SK-N-SH (cell line): ENCODE measurements around the gene OST4. TPM values are rescaled to one million over a fixed set of nuclear protein-coding genes. Genes with fewer than 3 reads are reported as not detected.

Experiments used
- CTCF ChIA-PET: fragments of 300-600, 350-600 bp; formaldehyde crosslinking; extraction: SDS; loops from one replicate; lab custom pipeline; 2021; lab: Yijun Ruan, JAX
- POLR2A ChIA-PET: fragments of 350-600 bp; sonication (Branson Sonifier 250); formaldehyde crosslinking; extraction: SDS; loops from one replicate; lab custom pipeline; 2020; ENCODE audit warnings: antibody characterized with exemption, inconsistent platforms; lab: Yijun Ruan, JAX
- DNase-seq: peaks from one replicate; pipeline ENCODE4 v3.0.0; 2012
- H2AFZ ChIP-seq: fragments of 200-600 bp; sonication (generic); 2 replicates; pipeline ENCODE4 v1.8.1; 2016; ENCODE audit warnings: antibody characterized with exemption, mild to moderate bottlenecking, low read depth
- H3F3A ChIP-seq: fragments of 200-600 bp; sonication (generic); replicated peaks from 2 replicates; pipeline ENCODE3; 2016; ENCODE audit warnings: antibody characterized with exemption, mild to moderate bottlenecking; ENCODE audit not compliant: insufficient read depth
- H3K27ac ChIP-seq, 2 experiments: fragments of 200-500 bp in 1 of 2; fragments of 200-600 bp in 1 of 2; sonication (Bioruptor generic) in 1 of 2; sonication (generic), shearing (Covaris generic) in 1 of 2; 2 replicates each; pipeline versions ENCODE4 v1.5.1 to v1.6.1; 2014 to 2016; ENCODE audit warnings: low read depth in 2 of 2, inconsistent platforms in 1 of 2, low read length in 1 of 2, mild to moderate bottlenecking in 1 of 2, mixed read lengths in 1 of 2
- H3K27me3 ChIP-seq: fragments of 200-600 bp; sonication (generic), shearing (Covaris generic); 2 replicates; pipeline ENCODE4 v1.6.1; 2016; ENCODE audit warnings: mixed run types; ENCODE audit not compliant: insufficient read depth
- H3K36me3 ChIP-seq, 2 experiments: fragments of 200-500 bp in 1 of 2; fragments of 200-600 bp in 1 of 2; sonication (Bioruptor generic) in 1 of 2; sonication (generic) in 1 of 2; replicated peaks in 1 of 2; 2 replicates each; pipeline versions ENCODE3 to v1.5.1; 2014 to 2016; ENCODE audit warnings: low read length in 1 of 2, mild to moderate bottlenecking in 1 of 2; ENCODE audit not compliant: insufficient read depth in 2 of 2, control insufficient read depth in 1 of 2
- H3K4me1 ChIP-seq, 2 experiments: fragments of 200-500 bp in 1 of 2; fragments of 200-600 bp in 1 of 2; sonication (Bioruptor generic) in 1 of 2; sonication (generic), shearing (Covaris generic) in 1 of 2; 2 replicates each; pipeline versions ENCODE4 v1.5.1 to v1.6.1; 2014 to 2016; ENCODE audit warnings: low read depth in 1 of 2, low read length in 1 of 2, mixed run types in 1 of 2; ENCODE audit not compliant: insufficient read depth in 2 of 2, control insufficient read depth in 1 of 2
- H3K4me2 ChIP-seq: fragments of 200-600 bp; sonication (generic), shearing (Covaris generic); 2 replicates; pipeline ENCODE4 v1.6.1; 2017; ENCODE audit warnings: mixed run types
- H3K4me3 ChIP-seq, 2 experiments: fragments of 200-500 bp in 1 of 2; fragments of 200-600 bp in 1 of 2; sonication (Bioruptor generic) in 1 of 2; sonication (generic), shearing (Covaris generic) in 1 of 2; 2 replicates each; pipeline versions ENCODE4 v1.5.1 to v1.8.1; 2014 to 2016; ENCODE audit warnings: low read depth in 2 of 2, inconsistent platforms in 1 of 2, low read length in 1 of 2, mild to moderate bottlenecking in 1 of 2, mixed read lengths in 1 of 2, moderate library complexity in 1 of 2
- H3K79me2 ChIP-seq: fragments of 200-600 bp; sonication (generic); 2 replicates; pipeline ENCODE4 v1.8.1; 2017; ENCODE audit warnings: mild to moderate bottlenecking; ENCODE audit not compliant: insufficient read depth
- H3K9ac ChIP-seq: fragments of 200-600 bp; sonication (generic); 2 replicates; pipeline ENCODE4 v1.6.1; 2017; ENCODE audit warnings: mixed run types
- H3K9me2 ChIP-seq: fragments of 200-600 bp; sonication (generic); 2 replicates; pipeline ENCODE4 v1.6.1; 2017; ENCODE audit warnings: mixed run types
- H3K9me3 ChIP-seq: fragments of 200-600 bp; sonication (generic); 2 replicates; pipeline ENCODE4 v1.6.1; 2017; ENCODE audit warnings: mixed run types, mild to moderate bottlenecking, moderate library complexity
- H4K20me1 ChIP-seq: fragments of 200-600 bp; sonication (generic); 2 replicates; pipeline ENCODE4 v1.6.1; 2017; ENCODE audit warnings: mild to moderate bottlenecking, mixed run types; ENCODE audit not compliant: insufficient read depth
- CHD2 ChIP-seq: fragments of 150-350 bp; IDR thresholded peaks from 2 replicates; pipeline ENCODE4 v1.6.1; 2018; ENCODE audit warnings: low read length; ENCODE audit not compliant: partially characterized antibody
- EP300 ChIP-seq, 2 experiments: IDR thresholded peaks; 2 replicates each; pipeline versions ENCODE4 v1.4.0 to v1.6.1; 2012; ENCODE audit warnings: borderline replicate concordance in 1 of 2, low read depth in 1 of 2, low read length in 1 of 2
- FOSL2 ChIP-seq: IDR thresholded peaks from 2 replicates; pipeline ENCODE4 v1.4.0; 2012; ENCODE audit warnings: low read depth, mild to moderate bottlenecking, moderate library complexity, borderline replicate concordance
- FOXJ3 ChIP-seq: sonication (generic); formaldehyde crosslinking; IDR thresholded peaks from 2 replicates; pipeline ENCODE4 v1.5.1; 2020; ENCODE audit warnings: mild to moderate bottlenecking, missing genetic modification reagents
- GATA2 ChIP-seq: sonication (generic); formaldehyde crosslinking; IDR thresholded peaks from 2 replicates; pipeline ENCODE4 v1.5.0; 2020; ENCODE audit warnings: mild to moderate bottlenecking, missing genetic modification reagents
- IRF3 ChIP-seq: fragments of 150-350 bp; IDR thresholded peaks from 2 replicates; pipeline ENCODE4 v1.6.1; 2016; ENCODE audit warnings: mild to moderate bottlenecking, low read depth, low read length
- MAX ChIP-seq: IDR thresholded peaks from 2 replicates; pipeline ENCODE4 v1.4.0; 2012; ENCODE audit warnings: low read depth
- MEF2A ChIP-seq: IDR thresholded peaks from 2 replicates; pipeline ENCODE4 v1.4.0; 2012; ENCODE audit warnings: low read depth, borderline replicate concordance
- MXI1 ChIP-seq: IDR thresholded peaks from 2 replicates; pipeline ENCODE4 v1.6.1; 2012; ENCODE audit warnings: mild to moderate bottlenecking, low read depth, low read length, improper control_type of control experiment
- NFIC ChIP-seq: IDR thresholded peaks from 2 replicates; pipeline ENCODE4 v1.4.0; 2012; ENCODE audit warnings: borderline replicate concordance
- REST ChIP-seq: IDR thresholded peaks from 2 replicates; pipeline ENCODE4 v1.6.1; 2012; ENCODE audit warnings: mild to moderate bottlenecking, low read depth, low read length, moderate library complexity
- TAF1 ChIP-seq: IDR thresholded peaks from 2 replicates; pipeline ENCODE4 v1.6.1; 2012; ENCODE audit warnings: low read depth, mild to moderate bottlenecking, low read length, moderate library complexity, borderline replicate concordance
- TEAD4 ChIP-seq: IDR thresholded peaks from 2 replicates; pipeline ENCODE4 v1.4.0; 2012; ENCODE audit warnings: mild to moderate bottlenecking, borderline replicate concordance; ENCODE audit not compliant: insufficient read depth
- USF1 ChIP-seq: IDR thresholded peaks from 2 replicates; pipeline ENCODE4 v1.4.0; 2012; ENCODE audit warnings: low read depth, borderline replicate concordance
- YY1 ChIP-seq: IDR thresholded peaks from 2 replicates; pipeline ENCODE4 v1.4.0; 2012; ENCODE audit warnings: low read depth, mild to moderate bottlenecking
- WGBS: methylation state at CpG from one replicate; pipeline ENCODE4 v1.1.6; 2017; ENCODE audit warnings: low lambda C conversion rate; 5-methylcytosine and 5-hydroxymethylcytosine counted together
- polyA plus RNA-seq, 3 experiments: library from polyadenylated mRNA; depleted of rRNA; stranded (reverse); fragments of >200 nt; gene quantifications; 2 replicates each; pipeline ENCODE4 v1.2.3, GENCODE V29; 2012

Gene OST4
- polyA plus RNA-seq, 1 of the 3 experiments (the other 2 are of a cell fraction), result 1,851 TPM

GRCh38 chr2:27095427-27095744, 23.9 kb upstream of the OST4 start:
- 94% methylated on average over 2 of the region's 2 CpGs for WGBS
- H3K79me2 ChIP-seq, result no peaks in the 10 kb centered on the region

More at GRCh38 chr2:27095427-27095744, 23.9 kb upstream of the OST4 start:
- Histone ChIP-seq H3K4me1 (peaks cover 4 to 21% of the 10 kb centered on the region in 2 experiments; a peak in 2 of 4 replicates), H3K9me3 (no peaks in the 10 kb centered on the region), H3K9ac (no peak overlapping the region), H3K27ac (peak overlapping the region in 1 of 2 experiments; percentile 92; a peak in 1 of 4 replicates)
- CTCF ChIA-PET, result interaction anchor here (0.9 to 8.3 kb wide), 10 partner anchors 9 to 170 kb away, joined by 3 to 131 read pairs (median 8); partner anchors contain the start of genes ABHD1, EMILIN1 and KHK
- TF ChIP-seq EP300 (IDR thresholded peaks at IDR 0.05; ENCODE audit: borderline replicate concordance in 1 of 2, low read depth in 1 of 2, low read length in 1 of 2), result no peak
- TF ChIP-seq FOSL2, result no peak
- no peak for TF ChIP-seq CHD2
- TF ChIP-seq TAF1, result no peak
- no peak for TF ChIP-seq USF1
- TF ChIP-seq MXI1, result no peak
- TF ChIP-seq MEF2A, result no peak
- no peak for TF ChIP-seq NFIC
- no peak for TF ChIP-seq GATA2 (CRISPR knock-in tag)
- no peak for TF ChIP-seq FOXJ3
- TF ChIP-seq YY1, result no peak
- TF ChIP-seq TEAD4, result no peak
- no peak for TF ChIP-seq IRF3
- no peak for TF ChIP-seq REST
- no peak for TF ChIP-seq MAX
- TF ChIP-seq, all 33 proteins: peak for 0
- Histone ChIP-seq H3K36me3 (no peaks in the 10 kb centered on the region), H3F3A (no peaks in the 10 kb centered on the region), H3K4me2 (no peak overlapping the region), H4K20me1 (no peaks in the 10 kb centered on the region), H3K4me3 (no peak overlapping the region), H3K9me2 (no peaks in the 10 kb centered on the region), H3K27me3 (no peaks in the 10 kb centered on the region), H2AFZ (peak overlapping the region; percentile 97; the same call in 1 of the 2 replicates)
- POLR2A ChIA-PET, result interaction anchor here (2.6 kb wide), 1 partner anchor 8 kb away, joined by 14 read pairs; the partner anchor contains the start of gene KHK
- no peak for DNase-seq
